Ovary (tissue), 10 donors: ENCODE results near the gene KLC3. TPM values are rescaled to one million over a fixed set of nuclear protein-coding genes. Genes with fewer than 3 reads are reported as not detected.

Source experiments
- DNase-seq, 5 donors: peaks; one replicate each; pipeline ENCODE4 v3.0.0-alpha.2; 2019 to 2020
- H3K27ac ChIP-seq, 2 donors: fragments of 200-600 bp; one replicate each; pipeline versions ENCODE4 v1.5.1 to v1.8.0; 2019 to 2022
- H3K27me3 ChIP-seq: fragments of 200-600 bp; one replicate; pipeline ENCODE4 v1.8.0; 2022
- H3K36me3 ChIP-seq: fragments of 200-600 bp; sonication (generic); one replicate; pipeline ENCODE4 v1.5.1; 2019
- H3K4me1 ChIP-seq: one replicate; pipeline ENCODE4 v1.8.1; 2013; ENCODE audit warnings: mild to moderate bottlenecking, moderate library complexity; ENCODE audit not compliant: insufficient read depth
- H3K4me3 ChIP-seq: fragments of 200-600 bp; sonication (generic); one replicate; pipeline ENCODE4 v1.5.1; 2017
- H3K9me3 ChIP-seq, 2 donors: fragments of 200-600 bp in 1 of 2; sonication (generic) in 1 of 2; one replicate each; pipeline versions ENCODE4 v1.5.1 to v1.8.1; 2013 to 2019; ENCODE audit warnings: mild to moderate bottlenecking in 1 of 2, moderate library complexity in 1 of 2
- CTCF ChIP-seq, 3 donors: fragments of 450-650 bp in 2 of 3; fragments of 200-600 bp in 1 of 3; IDR thresholded peaks; one replicate each; pipeline versions ENCODE4 v1.5.1 to v1.8.0; 2016 to 2022; ENCODE audit warnings: antibody characterized with exemption in 3 of 3, mild to moderate bottlenecking in 1 of 3
- EP300 ChIP-seq: sonication (generic); formaldehyde crosslinking; IDR thresholded peaks from one replicate; pipeline ENCODE4 v1.6.1; 2017; ENCODE audit warnings: antibody characterized with exemption
- POLR2A ChIP-seq: fragments of 450-650 bp; IDR thresholded peaks from one replicate; pipeline ENCODE4 v1.6.1; 2017; ENCODE audit warnings: antibody characterized with exemption, mild to moderate bottlenecking, moderate library complexity
- WGBS, 3 donors: extraction: QIAGEN DNeasy Blood & Tissue Kit in 1 of 3; methylation state at CpG; one replicate each; pipeline versions ENCODE4 v1.1.5 to v1.1.7; 2013 to 2017; 5-methylcytosine and 5-hydroxymethylcytosine counted together
- intact Hi-C, 4 donors: fragments of 100-400 bp; cut with DNase I; formaldehyde crosslinking; loops; one replicate each; pipeline versions ENCODE4 v1.11.0 to v1.15.1; 2022 to 2023
- long read RNA-seq, 3 donors: library from polyadenylated mRNA in 2 of 3; unstranded in 2 of 3; transcript quantifications; one replicate each; pipeline ENCODE4 v2.0.0 and lab custom pipeline, GENCODE V29; 2021 to 2026
- polyA plus RNA-seq, 2 donors: library from polyadenylated mRNA; stranded (reverse); fragments of 200-250 nt in 1 of 2; fragments of 350-450 nt in 1 of 2; fragmentation: Illumina TruSeq in 1 of 2; extraction: RNeasy Lipid Tissue Mini Kit (QIAGEN cat#74804) in 1 of 2; gene quantifications; one replicate each; pipeline ENCODE4 v1.2.3, GENCODE V29; 2013 to 2014
- total RNA-seq, 7 donors: library from RNA; depleted of rRNA in 2 of 7; stranded (reverse); fragments of >200 nt in 2 of 7; fragmentation: NEBNext Ultra II Directional in 3 of 7; extraction: Animal tissue kit (Norgen Biotek cat#: 25700) in 3 of 7; gene quantifications; one replicate each; pipeline versions ENCODE4 v1.1.0 to v1.2.4, GENCODE V29; 2016 to 2023
- donor health status: DM: no; HTN: no; CAD: no; lungs with moderate emphysema.
- donor health status: DM: no; HTN: no; CAD: no.
- donor health status: Bipolar disorder and iron deficiency.
- donor health status: DM: yes; HTN: yes; CAD: no.
- donor health status: DM: no; HTN: no; CAD: no.
- donor health status: DM: yes; HTN: yes; CAD: no.

The KLC3 gene
- 1 to 10 TPM in 1 of 7 donors, under 1 TPM in 2, not detected in 4; 0.30 to 7.1 (median 0.41) TPM for total RNA-seq
- polyA plus RNA-seq = under 1 TPM in 1 of 2 donors, not detected in 1; 0.30 TPM
- long read RNA-seq, donor 1, partial matches to known transcripts = 0 of 1 reads
- long read RNA-seq, donor 1, other reads (novel, unspliced or antisense) = 1 of 1 reads
- long read RNA-seq, donor 2, partial matches to known transcripts = 0 of 1 reads
- long read RNA-seq, donor 2, other reads (novel, unspliced or antisense) = 0 of 1 reads
- long read RNA-seq, donor 3, partial matches to known transcripts = 0 of 3 reads
- long read RNA-seq, donor 3, other reads (novel, unspliced or antisense) = 0 of 3 reads

GRCh38 chr19:45340232-45340898 is at the start of gene KLC3:
KLC3 (plus strand) TSS chr19:45340750; CDS start chr19:45345542, 4,792 bp downstream.
- Histone ChIP-seq H3K36me3 (no peaks in the 10 kb centered on the region), H3K4me1 (no peaks in the 10 kb centered on the region), H3K4me3 (no peak within 1 kb of the TSS), H3K27me3 (no peaks in the 10 kb centered on the region), H3K27ac (no peak within 1 kb of the TSS), H3K9me3 (no peaks in the 10 kb centered on the region)
- intact Hi-C loops = no loop called here
- 9 to 14% (median 12%) methylated on average over 33 to 50 of the region's 50 CpGs for WGBS, 3 donors
- TF ChIP-seq EP300 (no peak), CTCF (IDR thresholded peaks at IDR 0.05) (no peak), POLR2A (no peak)
- DNase-seq = no peak

- 96 to 100% (median 97%) methylated on average over 1 of the region's 1 CpG for WGBS, 3 donors
- Histone ChIP-seq H3K4me3 (no peak overlapping the region), H3K4me1 (peaks cover 2% of the 10 kb centered on the region), H3K27ac (no peak overlapping the region), H3K27me3 (no peaks in the 10 kb centered on the region), H3K36me3 (no peaks in the 10 kb centered on the region), H3K9me3 (no peaks in the 10 kb centered on the region)
- intact Hi-C loops = no loop called here
- no peak for DNase-seq
- TF ChIP-seq EP300 (no peak), POLR2A (no peak)
Observed at GRCh38 chr19:45291834-45292233, 48.7 kb upstream of the KLC3 start.

- Histone ChIP-seq H3K27me3 (no peaks in the 10 kb centered on the region), H3K27ac (no peak overlapping the region), H3K9me3 (no peaks in the 10 kb centered on the region), H3K4me3 (no peak overlapping the region), H3K4me1 (peaks cover 2% of the 10 kb centered on the region), H3K36me3 (no peaks in the 10 kb centered on the region)
- TF ChIP-seq POLR2A = no peak
- TF ChIP-seq CTCF (IDR thresholded peaks at IDR 0.05) = no peak
- no peak for TF ChIP-seq EP300
- intact Hi-C loops = no loop called here
- DNase-seq = no peak
- 85 to 90% (median 89%) methylated on average over 4 of the region's 4 CpGs for WGBS, 3 donors
Observed at GRCh38 chr19:45293682-45294081, 46.9 kb upstream of the KLC3 start.

- no peak overlapping the region for H3K4me3 ChIP-seq
- no peak for TF ChIP-seq CTCF (IDR thresholded peaks at IDR 0.05)
- no peak for TF ChIP-seq POLR2A
- TF ChIP-seq EP300 = no peak
- H3K9me3 ChIP-seq = no peaks in the 10 kb centered on the region
- no peaks in the 10 kb centered on the region for H3K36me3 ChIP-seq
- H3K27me3 ChIP-seq = no peaks in the 10 kb centered on the region
- WGBS, 3 donors = 58 to 76% (median 64%) methylated on average over 12 of the region's 12 CpGs
- DNase-seq = peak in 4 of 5 donors; percentile 37 to 72 (median 68)
- intact Hi-C loops = no loop called here
- peaks cover 2% of the 10 kb centered on the region for H3K4me1 ChIP-seq
- H3K27ac ChIP-seq = peak overlapping the region in 1 of 2 donors; percentile 48
Observed at GRCh38 chr19:45294291-45295029, 46.1 kb upstream of the KLC3 start.
